CD4-positive, alpha-beta T cell treated with Interleukin-1 beta for 1 hour (primary cell): Measurements from ENCODE around the gene MCU.
A peak's percentile ranks its signal among the peaks of the same experiment; 100 is the strongest.
"Not testable (repeated sequence)": the region's sequence is repeated elsewhere in the genome, so short reads cannot be mapped to it uniquely, and the experiment has no call there.

ENCODE experiments used
- DNase-seq, 2 donors: peaks; one replicate each; pipeline ENCODE4 v3.0.0-alpha.2; 2020 to 2022

MCU gene

DNA sequence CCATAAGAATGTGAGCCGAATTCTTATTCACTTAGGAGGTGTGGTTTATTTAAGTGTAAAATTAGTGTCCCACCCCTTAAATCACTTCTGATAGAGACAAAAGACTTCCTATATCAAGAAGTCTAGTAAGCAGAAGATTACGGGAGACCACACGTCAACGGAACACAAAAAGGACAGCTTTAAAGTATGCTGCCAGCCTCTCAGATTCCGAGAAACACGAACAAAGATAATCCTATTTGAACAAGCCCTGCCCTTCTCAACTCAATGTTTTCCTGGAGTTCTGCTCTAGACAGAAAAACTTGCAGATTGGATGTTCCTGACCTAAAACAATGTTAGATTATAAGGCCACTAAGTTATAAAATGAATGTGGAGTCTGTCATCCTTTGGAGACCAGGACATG, 4.9 kb upstream of the MCU start:
- DNase-seq = no peak

DNA sequence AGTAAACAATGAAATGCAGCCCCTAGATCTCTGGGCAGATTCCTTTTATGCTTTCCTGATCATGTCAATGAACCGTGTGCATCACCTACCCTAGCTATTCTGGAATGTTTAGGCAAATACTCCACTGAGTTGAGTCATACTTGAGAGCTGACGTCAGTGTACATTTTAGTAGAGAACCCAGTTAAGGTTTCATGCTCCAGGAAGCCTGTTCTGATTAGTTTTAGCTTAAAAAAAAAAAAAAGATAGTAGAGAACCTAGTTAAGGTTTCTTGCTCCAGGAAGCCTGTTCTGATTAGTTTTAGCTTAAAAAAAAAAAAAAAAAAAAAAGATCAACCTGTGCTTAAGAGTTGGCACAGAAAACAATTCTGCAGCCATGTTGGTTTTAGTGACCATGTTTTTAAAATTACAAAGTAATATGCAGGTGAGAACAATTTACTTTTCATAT, 3.7 kb upstream of the MCU start:
- DNase-seq = no peak

DNA sequence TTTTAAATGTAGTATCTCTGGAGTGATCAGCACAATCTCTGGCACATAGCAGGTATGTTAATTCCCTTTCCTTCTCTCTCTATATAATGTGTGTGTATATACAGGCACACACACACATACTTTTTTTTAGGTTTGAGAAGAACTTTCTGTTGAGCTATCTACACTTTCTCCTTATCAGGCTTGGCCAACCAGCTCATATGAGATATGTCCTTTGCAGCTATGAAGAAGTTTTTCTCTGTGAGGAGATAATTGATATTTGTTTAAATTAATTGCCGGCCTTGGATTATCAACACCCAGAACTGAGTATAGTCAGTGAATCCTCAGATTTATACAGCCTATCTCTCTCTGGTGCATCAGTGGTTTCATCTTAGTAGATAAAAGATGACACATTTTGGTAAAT, 2.3 kb upstream of the MCU start:
- no peak for DNase-seq

DNA sequence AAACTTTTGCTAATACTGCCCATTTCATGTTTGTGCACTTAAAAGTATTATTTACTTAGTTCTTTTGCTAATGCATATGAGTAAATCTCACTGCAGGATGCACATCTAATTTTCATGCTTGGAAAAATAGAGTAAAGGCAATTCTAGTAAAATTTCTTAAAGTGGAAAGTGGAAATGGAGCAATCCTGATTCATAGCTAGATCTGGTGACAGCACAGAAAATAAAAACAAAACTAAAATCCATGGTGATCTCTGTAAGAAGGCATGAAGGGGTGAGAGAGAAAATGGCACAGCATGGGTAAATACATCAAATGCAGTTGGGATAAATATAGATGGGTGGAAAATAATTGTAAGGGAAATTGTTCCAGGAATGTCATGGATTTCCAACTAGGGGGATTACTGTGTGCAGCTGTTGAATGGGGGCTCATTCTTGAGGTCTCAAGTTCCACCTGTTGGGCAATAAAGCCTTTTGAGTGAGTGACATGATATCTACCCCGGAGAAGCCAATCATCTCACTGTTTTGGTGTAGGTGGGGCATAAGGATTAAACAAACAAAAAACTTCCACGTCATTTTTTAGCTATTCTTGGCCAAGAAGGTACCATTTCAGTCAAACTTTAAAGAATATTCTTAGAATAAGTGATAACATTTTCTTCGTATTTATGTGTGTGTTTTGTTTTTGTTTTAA, 1.7 kb upstream of the MCU start:
- no peak for DNase-seq

DNA sequence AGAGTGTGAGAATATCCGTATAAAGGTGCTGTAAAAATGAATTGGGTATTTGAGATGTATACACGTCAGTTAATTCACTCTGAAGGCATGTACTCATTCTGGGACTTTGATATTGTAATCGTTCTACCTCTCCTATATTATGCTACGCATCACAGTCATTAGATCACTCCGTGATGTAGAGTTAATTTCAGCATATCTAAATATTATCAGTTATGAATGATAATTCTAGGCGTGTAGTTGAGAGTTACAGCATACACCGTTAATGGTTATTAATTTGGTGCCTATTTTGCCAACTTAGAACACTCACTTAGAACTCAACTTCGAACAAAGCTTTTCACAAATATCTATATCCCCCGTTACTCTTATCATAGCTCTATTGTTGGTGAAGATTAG, 477 bp upstream of the MCU start:
- no peak for DNase-seq

DNA sequence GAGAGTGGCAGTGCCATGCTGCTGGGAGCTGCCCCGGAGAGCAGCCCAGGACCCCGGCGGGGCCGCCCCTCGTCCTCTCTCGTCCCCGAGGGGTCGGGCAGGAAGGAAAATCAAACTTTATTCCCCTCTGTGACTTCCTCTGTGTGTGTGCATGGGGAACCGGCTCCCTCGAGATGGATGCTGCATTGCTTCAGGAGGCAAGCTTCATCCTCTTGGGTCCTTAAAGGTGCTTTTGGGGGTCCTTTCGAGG, 726 bp downstream of the MCU start:
- DNase-seq = no peak

DNA sequence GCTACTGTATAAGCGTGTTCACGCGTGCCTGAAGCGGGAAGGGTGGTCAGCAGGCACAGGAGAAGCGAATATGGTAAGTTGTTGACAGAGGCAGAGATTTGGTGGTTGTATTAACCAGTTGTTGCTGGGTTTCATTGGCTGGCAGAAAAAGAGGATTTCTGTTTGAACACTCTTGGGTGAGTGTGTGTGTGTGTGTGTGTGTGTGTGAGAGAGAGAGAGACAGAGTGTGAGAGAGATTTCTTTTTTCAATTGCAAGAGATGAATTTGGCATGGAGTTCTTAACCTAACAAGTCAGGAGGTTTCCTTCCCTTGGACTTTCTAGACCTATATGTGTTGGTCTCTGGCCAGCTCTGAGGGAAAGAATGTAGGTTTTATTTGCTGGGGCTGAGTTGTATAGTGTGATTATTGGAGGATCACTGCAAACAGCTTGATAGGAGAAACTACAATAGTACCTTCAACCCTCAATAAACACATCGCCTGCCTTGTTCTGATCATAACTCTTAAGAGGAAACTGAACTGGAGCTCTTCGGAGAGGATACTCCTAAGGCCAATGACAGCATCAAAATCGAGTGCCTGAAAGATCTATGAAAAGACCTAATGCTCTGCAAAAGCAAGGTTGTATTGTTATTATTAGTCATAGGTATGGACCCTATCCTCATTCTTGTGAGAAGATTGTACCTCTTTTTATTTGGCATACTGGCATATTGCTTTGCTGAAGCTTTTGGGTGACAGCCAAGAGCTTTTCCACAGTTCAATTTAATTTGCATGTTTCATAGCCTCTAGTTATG, 1.2 kb downstream of the MCU start:
- peak in 1 of 2 donors; percentile 26 for DNase-seq

DNA sequence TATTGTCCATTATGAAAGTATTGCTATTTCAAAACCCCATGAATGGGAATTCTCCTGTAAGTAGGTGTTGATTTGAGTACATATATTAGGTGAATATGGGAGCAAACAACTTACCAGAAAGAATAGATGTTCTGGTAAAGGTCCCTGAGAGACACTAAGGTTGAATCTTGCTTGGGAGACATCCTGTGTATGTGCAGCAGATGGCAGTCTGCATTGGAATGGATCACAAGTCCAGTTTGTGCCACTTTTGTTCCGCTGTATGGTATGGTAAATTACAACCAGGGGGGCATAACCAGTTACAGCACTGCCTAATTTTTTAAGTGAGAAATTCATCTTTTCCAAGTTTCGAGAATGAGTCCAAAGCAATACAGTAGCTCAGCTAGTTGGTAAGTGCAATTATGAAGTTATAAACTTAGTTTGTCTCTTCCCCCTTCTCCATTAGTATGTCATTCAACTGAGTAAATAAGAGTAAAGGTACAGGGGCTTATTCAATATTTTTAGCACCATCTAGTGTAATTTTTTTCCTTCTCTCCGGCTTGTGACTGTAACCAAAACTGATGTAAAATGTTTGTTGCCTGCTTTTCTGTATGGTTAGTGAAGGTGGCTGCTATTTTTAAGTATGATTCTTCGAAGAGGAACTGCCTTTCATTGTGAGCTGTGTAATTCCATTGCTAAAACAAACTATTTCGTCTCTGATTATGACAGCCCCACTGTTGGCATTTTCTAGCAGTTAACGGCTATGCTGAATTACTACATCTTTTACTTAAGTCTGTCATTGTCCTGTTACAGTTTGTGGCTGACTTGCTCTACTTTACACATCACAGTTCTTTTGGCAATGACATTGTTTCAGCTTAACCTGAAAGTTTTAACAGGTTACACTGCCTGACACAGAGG, 2.8 kb downstream of the MCU start:
- peak in 1 of 2 donors; percentile 9 for DNase-seq

DNA sequence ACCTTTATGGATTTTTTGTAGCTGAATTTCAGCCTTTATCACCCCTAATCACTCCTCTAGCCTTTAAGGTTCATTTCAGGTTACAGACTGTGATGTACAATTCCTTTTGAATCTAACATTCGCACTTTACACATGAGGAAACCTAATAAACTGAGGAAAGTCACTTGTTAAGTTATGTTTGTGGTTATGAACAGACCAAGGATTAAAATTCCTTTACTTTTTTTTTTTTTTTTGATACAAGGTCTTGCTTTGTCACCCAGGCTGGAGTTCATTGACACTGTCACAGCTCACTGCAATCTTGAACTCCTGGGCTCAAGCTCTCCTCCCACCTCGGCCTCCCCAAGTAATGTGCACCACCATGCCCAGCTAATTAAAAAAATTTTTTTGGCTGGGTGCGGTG, 3.6 kb downstream of the MCU start:
- DNase-seq = no peak

DNA sequence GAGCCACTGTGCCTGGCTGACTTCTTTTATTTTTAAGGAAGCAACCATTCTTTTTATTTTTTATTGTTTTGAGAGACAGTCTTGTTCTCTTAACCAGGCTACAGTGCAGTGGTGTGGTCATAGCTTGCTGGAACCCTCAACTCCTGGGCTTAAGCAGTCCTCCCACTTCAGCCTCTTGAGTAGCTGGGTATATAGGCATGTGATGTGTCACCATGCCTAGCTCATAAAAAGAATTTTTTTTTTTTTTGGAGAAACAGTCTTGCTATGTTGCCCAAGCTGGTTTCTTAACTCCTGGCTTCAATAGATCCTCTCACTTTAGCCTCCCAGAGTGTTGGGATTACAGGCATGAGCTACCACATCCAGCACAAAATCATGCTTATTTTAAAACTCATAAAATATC, 5.8 kb downstream of the MCU start:
- no peak for DNase-seq

DNA sequence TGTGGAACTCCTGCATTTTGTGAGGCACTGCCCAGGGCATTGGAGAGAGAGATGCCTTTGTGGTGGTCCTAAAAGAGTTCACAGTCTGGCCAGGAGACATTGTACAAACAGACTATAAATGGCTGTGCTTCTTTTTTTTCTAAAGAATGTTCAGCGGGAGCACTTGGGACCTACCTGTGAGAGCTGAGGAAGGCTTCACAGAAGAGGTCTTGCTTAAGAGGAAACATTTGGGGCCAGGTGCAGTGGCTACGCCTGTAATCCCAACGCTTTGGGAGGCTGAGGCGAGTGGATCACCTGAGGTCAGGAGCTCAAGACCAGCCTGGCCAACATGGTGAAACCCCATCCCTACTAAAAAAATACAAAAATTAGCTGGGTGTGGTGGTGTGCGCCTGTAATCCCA, 10.5 kb downstream of the MCU start:
- not testable (repeated sequence) for DNase-seq

DNA sequence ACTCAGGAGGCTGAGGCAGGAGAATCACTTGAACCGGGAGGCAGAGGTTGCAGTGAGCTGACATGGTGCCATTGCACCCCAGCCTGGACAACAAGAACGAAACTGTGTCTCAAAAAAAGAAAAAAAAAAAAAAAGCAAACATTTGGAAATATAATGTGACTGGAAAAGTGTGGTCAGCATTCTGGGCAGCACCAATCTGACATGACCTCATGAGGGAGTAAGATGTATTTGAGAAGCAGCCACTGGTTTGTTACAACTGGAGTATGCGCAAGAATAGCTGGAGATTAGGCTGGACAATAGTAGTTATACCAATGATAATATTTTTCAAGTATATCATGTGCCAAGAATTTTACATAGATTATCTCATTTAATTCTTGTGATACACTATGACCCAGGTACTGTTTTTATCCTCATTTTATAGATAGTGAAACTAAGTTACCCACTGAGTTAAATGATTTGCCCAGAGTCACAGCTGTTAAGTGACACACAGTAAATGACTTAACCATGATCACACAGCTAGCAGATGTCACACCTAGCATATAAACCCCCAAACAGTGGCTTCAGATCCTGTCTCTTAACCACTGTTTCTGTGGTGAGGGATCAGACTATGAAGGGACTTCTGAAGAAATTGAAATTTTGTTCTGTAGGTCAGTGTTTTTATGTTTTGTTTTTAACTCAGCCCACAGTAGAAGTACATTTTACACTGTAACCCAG, 11.1 kb downstream of the MCU start:
- no peak for DNase-seq

DNA sequence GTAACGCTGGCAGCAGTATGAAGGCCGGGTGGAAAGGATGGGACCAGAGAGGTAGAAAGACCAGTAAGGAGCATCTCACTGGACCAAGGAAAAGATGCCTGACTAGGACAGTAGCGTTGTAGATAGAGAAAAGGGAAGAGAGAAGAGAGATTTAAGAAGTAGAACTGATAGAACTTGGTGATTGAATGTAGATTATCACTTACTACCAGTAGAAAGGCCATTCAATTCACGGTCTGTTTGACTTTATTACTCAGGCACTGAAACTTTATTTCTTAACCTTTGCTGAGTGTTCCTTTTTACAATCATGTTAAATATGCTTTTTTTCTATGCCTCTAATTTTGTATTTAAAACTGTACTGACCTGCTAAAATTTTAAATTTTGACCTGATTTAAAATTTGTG, 12.2 kb downstream of the MCU start:
- DNase-seq = no peak

DNA sequence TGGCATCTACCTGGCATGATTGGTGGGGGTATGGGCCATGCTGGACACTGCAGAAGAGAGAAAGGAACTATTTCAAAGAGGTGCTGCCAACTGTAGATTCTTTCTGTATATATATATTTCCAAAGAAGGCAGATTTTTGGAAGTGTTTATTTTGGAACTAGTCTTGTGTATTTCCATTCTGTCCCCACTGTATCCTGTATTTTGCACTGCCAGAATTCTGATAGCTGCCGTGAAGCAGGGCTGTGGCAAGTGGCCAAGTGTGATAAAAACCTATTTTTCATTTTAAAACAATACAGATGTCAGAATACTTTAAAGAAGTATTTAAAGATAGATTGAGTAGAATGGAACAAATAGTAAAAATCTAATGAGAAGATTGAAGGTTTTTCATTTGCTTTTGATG, 17.1 kb downstream of the MCU start:
- DNase-seq = no peak

DNA sequence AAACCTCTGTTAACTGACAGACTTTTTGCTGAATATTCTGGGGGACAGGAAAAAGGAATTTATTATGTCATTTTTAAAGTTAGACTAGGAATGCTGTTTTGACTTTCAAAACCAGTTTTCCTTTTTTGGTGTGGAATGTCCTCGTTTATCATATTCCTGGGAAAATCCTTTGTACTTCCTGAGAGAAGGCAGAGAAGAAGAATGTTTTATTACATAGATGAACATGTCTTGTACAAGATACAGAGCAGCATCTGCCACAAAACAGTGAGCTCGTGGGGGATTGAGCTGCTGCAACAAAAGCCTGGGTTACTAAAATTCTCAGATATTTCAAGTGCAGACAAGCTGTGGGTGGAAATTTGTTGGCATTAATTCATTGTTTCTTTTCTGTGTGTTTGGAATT, 20.2 kb downstream of the MCU start:
- DNase-seq = no peak

DNA sequence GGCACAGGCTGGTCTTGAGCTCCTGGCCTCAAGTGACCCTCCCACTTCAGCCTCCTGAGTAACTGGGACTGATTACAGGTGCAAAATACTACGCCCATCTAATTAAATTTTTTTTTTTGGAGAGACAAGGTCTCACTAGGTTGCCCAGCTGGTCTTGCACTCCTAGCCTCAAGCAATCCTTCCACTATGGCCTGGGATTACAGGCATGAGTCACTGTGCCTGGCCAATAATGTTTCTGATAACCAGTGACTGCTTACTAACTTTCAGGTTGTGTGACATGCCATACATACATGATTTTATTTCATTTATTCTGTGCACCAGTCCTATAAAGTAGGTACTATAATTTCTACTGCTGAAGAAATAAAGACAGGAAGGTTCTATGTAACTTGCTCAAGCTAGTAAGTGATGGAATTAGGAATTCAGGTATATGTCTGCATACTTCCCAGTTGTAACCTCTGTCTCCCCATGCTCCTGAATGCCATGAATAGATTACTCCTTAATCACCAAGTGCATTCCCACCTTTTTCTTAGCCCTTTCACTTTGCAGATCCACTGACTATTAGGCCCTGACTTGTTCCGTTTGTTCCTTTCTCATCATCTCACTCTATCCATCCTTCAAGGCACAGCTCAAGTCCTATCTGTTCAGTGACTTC, 28.1 kb downstream of the MCU start:
- DNase-seq = no peak

DNA sequence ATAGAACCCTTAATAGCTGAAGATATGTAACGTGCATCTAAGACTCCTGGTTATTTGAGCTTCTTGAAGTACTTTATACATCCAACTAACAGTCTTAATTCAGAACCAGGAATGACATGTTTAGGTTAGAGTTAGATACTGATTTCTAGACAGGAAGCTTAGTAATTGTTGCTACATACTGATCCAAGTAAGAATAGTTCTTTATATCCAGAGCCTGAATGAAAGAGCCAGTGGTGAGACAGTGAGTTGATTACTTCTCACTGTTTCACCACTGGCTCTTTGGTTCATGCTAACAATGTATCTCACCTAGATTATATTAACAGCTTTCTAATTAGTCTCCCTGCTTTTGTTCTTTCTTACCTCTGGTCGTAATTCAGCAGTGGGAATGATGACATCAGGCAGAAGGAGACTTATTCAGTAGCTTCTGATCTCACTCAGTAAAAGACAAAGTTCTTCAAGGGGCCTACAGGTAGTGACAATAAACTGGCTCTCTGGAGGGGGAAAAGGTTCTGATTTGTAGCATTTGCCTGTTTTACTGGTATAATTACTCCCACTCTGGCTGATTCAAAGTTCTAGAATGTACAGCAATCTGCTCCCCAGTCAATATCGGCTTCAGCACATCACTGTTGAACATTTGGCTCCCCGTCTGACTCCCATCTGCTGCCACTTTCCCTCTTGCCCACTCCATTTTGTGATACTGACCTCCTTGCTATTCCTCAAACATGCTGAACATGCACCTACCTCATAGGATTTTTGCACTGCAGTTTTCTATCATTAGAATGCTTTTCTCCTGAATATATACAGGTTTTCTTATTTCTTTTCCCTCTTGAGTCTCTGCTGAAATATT, 29.1 kb downstream of the MCU start:
- DNase-seq = no peak

DNA sequence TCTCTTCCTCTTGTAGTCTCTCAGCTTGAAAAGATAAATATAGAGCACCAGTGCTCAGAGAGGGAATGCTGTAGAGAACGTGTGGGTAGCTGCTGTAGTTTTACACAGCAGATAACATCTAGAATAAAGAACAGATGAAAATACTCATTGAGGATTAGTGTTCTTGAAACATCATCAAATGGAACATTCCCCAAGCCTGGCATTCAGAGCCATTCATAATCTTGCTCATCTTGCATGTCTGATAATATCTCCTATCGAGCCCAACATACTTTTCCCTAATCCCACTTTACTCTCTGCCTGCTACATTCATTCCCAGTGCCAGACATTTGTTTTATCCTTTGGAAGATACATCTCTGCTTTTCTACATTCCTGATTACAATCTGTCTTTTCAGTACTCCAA, 35.2 kb downstream of the MCU start:
- no peak for DNase-seq

DNA sequence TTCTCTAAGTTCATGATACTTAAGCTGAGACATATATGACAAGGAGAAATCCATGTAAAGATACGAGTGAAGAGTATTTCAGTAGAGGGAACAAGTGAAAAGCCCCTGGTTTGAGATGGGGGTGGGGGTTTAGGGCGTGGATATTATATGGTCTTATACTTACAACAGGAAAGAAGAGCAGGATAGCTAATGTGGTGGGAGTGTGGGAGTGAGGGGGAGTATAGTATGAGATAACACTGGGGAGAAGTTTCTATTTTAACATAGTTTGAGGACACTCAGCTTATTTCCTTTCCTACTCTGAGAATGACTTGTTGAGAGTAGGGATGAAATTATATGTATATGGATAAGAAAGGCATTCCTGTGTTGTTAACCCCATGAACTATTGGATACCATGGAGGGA, 36.5 kb downstream of the MCU start:
- DNase-seq = no peak

DNA sequence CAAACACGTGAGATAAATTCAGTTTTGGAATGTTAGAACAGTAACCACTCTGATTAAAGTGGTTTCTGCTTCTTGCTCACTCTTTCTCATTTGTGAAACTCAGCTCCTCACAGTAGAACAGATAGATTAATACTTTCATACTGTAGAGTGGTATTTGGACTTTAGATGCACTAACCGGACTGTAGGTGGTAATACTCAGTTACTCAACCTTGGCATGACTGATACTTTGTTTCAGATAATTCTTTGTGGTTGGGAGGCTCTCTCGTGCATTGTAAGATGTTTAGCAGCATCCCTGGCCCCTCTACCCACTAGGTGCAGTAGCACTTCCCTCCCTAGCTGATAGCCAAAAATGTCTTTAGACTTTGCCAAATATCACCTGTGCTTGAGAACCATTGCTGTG, 37.6 kb downstream of the MCU start:
- no peak for DNase-seq

DNA sequence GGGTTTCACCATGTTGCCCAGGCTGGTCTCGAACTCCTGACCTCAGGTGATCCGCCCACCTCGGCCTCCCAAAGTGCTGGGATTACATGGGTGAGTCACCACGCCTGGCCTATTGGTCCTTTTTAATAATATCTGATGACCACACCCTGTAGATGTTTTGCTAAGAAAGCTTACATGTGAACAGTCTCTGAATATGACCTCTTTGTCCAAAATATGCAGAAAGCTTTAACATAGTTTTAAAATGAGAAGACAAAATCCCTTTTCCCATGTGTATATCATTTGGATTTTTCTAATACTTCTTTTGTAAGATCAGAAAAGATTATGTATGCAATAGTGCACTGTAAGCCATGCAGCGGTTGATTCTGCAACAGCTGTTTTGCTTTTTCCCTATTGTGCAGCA, 38.5 kb downstream of the MCU start:
- no peak for DNase-seq

DNA sequence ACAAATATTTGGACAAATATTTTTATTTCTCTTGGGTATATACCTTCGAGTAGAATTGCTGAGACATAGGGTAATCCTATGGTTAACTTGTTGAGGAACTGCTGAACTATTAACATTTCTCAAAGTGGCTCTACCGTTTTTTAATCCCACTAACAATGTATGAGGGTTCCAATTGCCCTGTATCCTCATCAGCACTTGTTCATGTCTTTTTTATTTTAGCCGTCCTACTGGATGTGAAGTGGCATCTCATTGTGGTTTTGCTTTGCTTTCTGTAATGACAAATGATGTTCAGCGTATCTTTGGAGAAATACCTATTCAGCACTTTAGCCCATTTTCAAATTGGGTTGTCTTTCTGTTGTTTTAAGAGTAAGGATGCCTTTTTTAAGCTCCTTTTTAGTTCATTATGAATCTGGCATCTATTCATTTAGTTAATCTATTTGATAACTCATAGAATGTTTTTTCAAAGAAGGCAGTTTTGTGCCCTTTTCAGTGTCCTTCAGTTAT, 40.0 kb downstream of the MCU start:
- DNase-seq = no peak
